DOHH2 (cell line): ENCODE data around the gene SYAP1.

ENCODE experiments used
- CTCF ChIP-seq: fragments of 200-600 bp; sonication (generic); IDR thresholded peaks from one replicate; pipeline ENCODE4 v1.5.1; 2014; ENCODE audit warnings: antibody characterized with exemption, mild to moderate bottlenecking, low read depth, low read length; ENCODE audit not compliant: poor library complexity, severe bottlenecking
- EZH2phosphoT487 ChIP-seq: fragments of 200-600 bp; sonication (generic); IDR thresholded peaks from 2 replicates; pipeline ENCODE4 v1.6.1; 2017; ENCODE audit warnings: borderline replicate concordance, mild to moderate bottlenecking, antibody characterized with exemption, low read length, moderate library complexity, mixed read lengths

- TF ChIP-seq CTCF (no peak), EZH2phosphoT487 (no peak)
Measured at GRCh38 chrX:16718824-16719333, 533 bp upstream of the SYAP1 start.
